Sigmoid colon (tissue), 7 donors: Measurements from ENCODE around the gene SOHLH2. TPM values are rescaled to one million over a fixed set of nuclear protein-coding genes. Genes with fewer than 3 reads are reported as not detected.

Source experiments
- DNase-seq: peaks from one replicate; pipeline ENCODE4 v3.0.0-alpha.2; 2019
- H3K27ac ChIP-seq, 4 donors: fragments of 200-600 bp; sonication (generic); one replicate each; pipeline ENCODE4 v1.5.1; 2016 to 2019; ENCODE audit warnings: mild to moderate bottlenecking in 1 of 4
- H3K27me3 ChIP-seq, 3 donors: fragments of 200-600 bp; sonication (generic); one replicate each; pipeline ENCODE4 v1.5.1; 2019; ENCODE audit warnings: mild to moderate bottlenecking in 1 of 3
- H3K36me3 ChIP-seq, 4 donors: fragments of 200-600 bp; sonication (generic); one replicate each; pipeline ENCODE4 v1.5.1; 2016 to 2019
- H3K4me1 ChIP-seq, 4 donors: fragments of 200-600 bp; sonication (generic); one replicate each; pipeline ENCODE4 v1.5.1; 2017 to 2019
- H3K4me3 ChIP-seq, 4 donors: fragments of 200-600 bp; sonication (generic); one replicate each; pipeline ENCODE4 v1.5.1; 2017 to 2019; ENCODE audit warnings: mild to moderate bottlenecking in 2 of 4, moderate library complexity in 1 of 4
- H3K9me3 ChIP-seq, 4 donors: fragments of 200-600 bp in 3 of 4; sonication (generic) in 3 of 4; one replicate each; pipeline versions ENCODE4 v1.5.1 to v1.6.1; 2013 to 2019
- EP300 ChIP-seq, 4 donors: sonication (generic); formaldehyde crosslinking; IDR thresholded peaks; one replicate each; pipeline ENCODE4 v1.6.1; 2017; ENCODE audit warnings: antibody characterized with exemption in 4 of 4
- POLR2A ChIP-seq, 2 donors: fragments of 450-650 bp; IDR thresholded peaks; one replicate each; pipeline ENCODE4 v1.6.1; 2016; ENCODE audit warnings: antibody characterized with exemption in 2 of 2, mild to moderate bottlenecking in 2 of 2, moderate library complexity in 2 of 2
- POLR2AphosphoS5 ChIP-seq, 4 donors: sonication (generic); formaldehyde crosslinking; IDR thresholded peaks; one replicate each; pipeline ENCODE4 v1.6.1; 2017; ENCODE audit warnings: antibody characterized with exemption in 4 of 4
- WGBS, 2 donors: extraction: QIAGEN DNeasy Blood & Tissue Kit; methylation state at CpG; one replicate each; pipeline ENCODE4 v1.1.7; 2013; 5-methylcytosine and 5-hydroxymethylcytosine counted together
- intact Hi-C: fragments of 100-400 bp; cut with DNase I; formaldehyde crosslinking; loops from one replicate; pipeline ENCODE4 v1.15.1; 2023
- polyA plus RNA-seq, 3 donors: library from polyadenylated mRNA; stranded (reverse); fragments of 200-250 nt; gene quantifications; one replicate each; pipeline ENCODE4 v1.2.3, GENCODE V29; 2013
- total RNA-seq, 4 donors: library from RNA; depleted of rRNA; stranded (reverse); fragments of >200 nt; gene quantifications; one replicate each; pipeline ENCODE4 v1.1.0, GENCODE V29; 2016
- TF ChIP-seq, protein P1 (sequence below), 4 experiments: fragments of 450-650 bp in 3 of 4; fragments of 200-600 bp in 1 of 4; IDR thresholded peaks; one replicate each; pipeline ENCODE4 v1.5.1; 2016 to 2019; ENCODE audit warnings: antibody characterized with exemption in 4 of 4, mild to moderate bottlenecking in 3 of 4, moderate library complexity in 2 of 4
- donor health status: healthy with polysubstance abuse.
- donor health status: Bipolar disorder and iron deficiency.
- donor health status: healthy.

Gene SOHLH2
- total and polyA plus RNA-seq, 7 donors: 0.06 to 6.1 (median 1.3) TPM; not detected in 3

DNA sequence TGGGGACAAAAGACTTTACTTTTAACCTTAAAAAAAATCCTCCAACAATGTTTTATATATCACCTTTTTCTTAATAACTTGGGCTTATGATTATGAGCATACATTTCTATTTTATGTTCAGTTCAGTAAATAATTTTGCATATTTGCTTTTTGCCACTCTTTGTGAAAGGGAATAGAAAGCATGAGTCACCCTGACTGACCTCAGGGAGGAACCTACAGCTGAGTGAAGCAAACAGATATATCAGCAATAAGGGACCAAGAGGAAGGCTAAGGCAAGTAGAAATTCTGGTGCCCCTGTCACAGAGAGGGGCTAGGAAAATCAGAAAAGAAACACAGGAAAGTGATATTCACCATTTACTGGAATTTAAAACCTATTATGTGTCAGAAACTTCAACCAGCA lies 37.2 kb upstream of the SOHLH2 start:
- Histone ChIP-seq H3K9me3 (peaks cover 0 to 4% (median 1%) of the 10 kb centered on the region in 4 donors), H3K27me3 (no peaks in the 10 kb centered on the region), H3K4me3 (no peak overlapping the region), H3K36me3 (peaks cover 0 to 16% (median 4%) of the 10 kb centered on the region in 4 donors), H3K4me1 (no peaks in the 10 kb centered on the region), H3K27ac (no peak overlapping the region)
- no peak for TF ChIP-seq POLR2A (IDR thresholded peaks at IDR 0.05)
- DNase-seq: no peak
- intact Hi-C loops: no loop called here

- peaks cover 0 to 17% (median 4%) of the 10 kb centered on the region in 4 donors for H3K36me3 ChIP-seq
- TF ChIP-seq POLR2A (IDR thresholded peaks at IDR 0.05) (no peak), POLR2AphosphoS5 (IDR thresholded peaks at IDR 0.05) (no peak), EP300 (IDR thresholded peaks at IDR 0.05) (no peak)
- TF ChIP-seq, protein P1, sequence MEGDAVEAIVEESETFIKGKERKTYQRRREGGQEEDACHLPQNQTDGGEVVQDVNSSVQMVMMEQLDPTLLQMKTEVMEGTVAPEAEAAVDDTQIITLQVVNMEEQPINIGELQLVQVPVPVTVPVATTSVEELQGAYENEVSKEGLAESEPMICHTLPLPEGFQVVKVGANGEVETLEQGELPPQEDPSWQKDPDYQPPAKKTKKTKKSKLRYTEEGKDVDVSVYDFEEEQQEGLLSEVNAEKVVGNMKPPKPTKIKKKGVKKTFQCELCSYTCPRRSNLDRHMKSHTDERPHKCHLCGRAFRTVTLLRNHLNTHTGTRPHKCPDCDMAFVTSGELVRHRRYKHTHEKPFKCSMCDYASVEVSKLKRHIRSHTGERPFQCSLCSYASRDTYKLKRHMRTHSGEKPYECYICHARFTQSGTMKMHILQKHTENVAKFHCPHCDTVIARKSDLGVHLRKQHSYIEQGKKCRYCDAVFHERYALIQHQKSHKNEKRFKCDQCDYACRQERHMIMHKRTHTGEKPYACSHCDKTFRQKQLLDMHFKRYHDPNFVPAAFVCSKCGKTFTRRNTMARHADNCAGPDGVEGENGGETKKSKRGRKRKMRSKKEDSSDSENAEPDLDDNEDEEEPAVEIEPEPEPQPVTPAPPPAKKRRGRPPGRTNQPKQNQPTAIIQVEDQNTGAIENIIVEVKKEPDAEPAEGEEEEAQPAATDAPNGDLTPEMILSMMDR (IDR thresholded peaks at IDR 0.05): no peak
- DNase-seq: no peak
- H3K4me3 ChIP-seq: no peak overlapping the region
- no peak overlapping the region for H3K27ac ChIP-seq
- H3K27me3 ChIP-seq: no peaks in the 10 kb centered on the region
- H3K4me1 ChIP-seq: no peaks in the 10 kb centered on the region
- intact Hi-C loops: no loop called here
- WGBS, 2 donors: 86 to 88% methylated on average over 4 of the region's 4 CpGs
- peaks cover 0 to 4% (median 1%) of the 10 kb centered on the region in 4 donors for H3K9me3 ChIP-seq
Measured at GRCh38 chr13:36251017-36251416, 36.7 kb upstream of the SOHLH2 start.

GRCh38 chr13:36248700-36249099 lies 34.3 kb upstream of the SOHLH2 start:
- Histone ChIP-seq H3K4me3 (no peak overlapping the region), H3K36me3 (peaks cover 0 to 17% (median 4%) of the 10 kb centered on the region in 4 donors), H3K4me1 (no peaks in the 10 kb centered on the region), H3K27me3 (no peaks in the 10 kb centered on the region), H3K9me3 (peaks cover 0 to 4% (median 1%) of the 10 kb centered on the region in 4 donors), H3K27ac (no peak overlapping the region)
- TF ChIP-seq POLR2AphosphoS5 (IDR thresholded peaks at IDR 0.05) (no peak), POLR2A (IDR thresholded peaks at IDR 0.05) (no peak), EP300 (IDR thresholded peaks at IDR 0.05) (no peak)
- TF ChIP-seq, protein P1 (IDR thresholded peaks at IDR 0.05): no peak
- intact Hi-C loops: no loop called here
- no peak for DNase-seq

DNA sequence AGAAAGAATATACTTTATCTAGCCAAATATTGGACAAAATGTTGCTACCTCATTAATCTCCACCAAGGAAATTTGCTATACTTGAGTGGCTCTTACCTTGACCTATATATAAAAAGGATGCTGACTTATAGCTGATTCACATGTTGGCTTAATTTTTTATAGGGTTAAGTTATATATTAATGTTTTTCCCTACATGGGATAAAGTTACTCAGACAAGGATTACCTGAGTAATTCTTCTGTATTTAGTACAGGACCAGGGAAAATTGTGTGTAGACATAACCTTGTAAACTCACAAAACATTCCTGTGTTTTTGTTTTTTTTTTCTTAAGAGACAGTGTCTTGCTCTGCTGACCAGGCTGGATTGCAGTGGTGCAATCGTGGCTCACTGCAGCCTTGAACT lies 30.6 kb upstream of the SOHLH2 start:
- H3K4me3 ChIP-seq: no peak overlapping the region
- no peaks in the 10 kb centered on the region for H3K27me3 ChIP-seq
- H3K36me3 ChIP-seq: peaks cover 0 to 17% (median 4%) of the 10 kb centered on the region in 4 donors
- WGBS, 2 donors: 55 to 63% methylated on average over 1 of the region's 1 CpG
- H3K4me1 ChIP-seq: no peaks in the 10 kb centered on the region
- intact Hi-C loops: no loop called here
- DNase-seq: no peak
- no peak for TF ChIP-seq POLR2A (IDR thresholded peaks at IDR 0.05)
- no peak for TF ChIP-seq POLR2AphosphoS5 (IDR thresholded peaks at IDR 0.05)
- no peak overlapping the region for H3K27ac ChIP-seq
- peaks cover 0 to 4% (median 1%) of the 10 kb centered on the region in 4 donors for H3K9me3 ChIP-seq

- Histone ChIP-seq H3K9me3 (peaks cover 0 to 4% (median 1%) of the 10 kb centered on the region in 4 donors), H3K27me3 (no peaks in the 10 kb centered on the region), H3K36me3 (peaks cover 0 to 17% (median 4%) of the 10 kb centered on the region in 4 donors), H3K4me1 (no peaks in the 10 kb centered on the region), H3K27ac (no peak overlapping the region), H3K4me3 (no peak overlapping the region)
- DNase-seq: no peak
- intact Hi-C loops: no loop called here
- 70 to 77% methylated on average over 2 of the region's 2 CpGs for WGBS, 2 donors
- TF ChIP-seq POLR2AphosphoS5 (IDR thresholded peaks at IDR 0.05) (no peak), EP300 (IDR thresholded peaks at IDR 0.05) (no peak), POLR2A (IDR thresholded peaks at IDR 0.05) (no peak)
Measured at GRCh38 chr13:36244073-36244472, 29.7 kb upstream of the SOHLH2 start.

- 88 to 91% methylated on average over 2 of the region's 2 CpGs for WGBS, 2 donors
- DNase-seq: no peak
Measured at GRCh38 chr13:36242761-36243160, 28.4 kb upstream of the SOHLH2 start.

More at GRCh38 chr13:36242761-36243160, 28.4 kb upstream of the SOHLH2 start:
- Histone ChIP-seq H3K27me3 (no peaks in the 10 kb centered on the region), H3K36me3 (peaks cover 0 to 14% (median 3%) of the 10 kb centered on the region in 4 donors), H3K4me3 (no peak overlapping the region), H3K9me3 (peaks cover 0 to 4% (median 1%) of the 10 kb centered on the region in 4 donors), H3K27ac (no peak overlapping the region), H3K4me1 (no peaks in the 10 kb centered on the region)
- TF ChIP-seq POLR2A (IDR thresholded peaks at IDR 0.05) (no peak), POLR2AphosphoS5 (IDR thresholded peaks at IDR 0.05) (no peak), EP300 (IDR thresholded peaks at IDR 0.05) (no peak)
- TF ChIP-seq, protein P1 (IDR thresholded peaks at IDR 0.05): no peak
- intact Hi-C loops: no loop called here
